ENCODE data around the gene TATDN2. TPM values are rescaled to one million over a fixed set of nuclear protein-coding genes. Genes with fewer than 3 reads are reported as not detected.

TATDN2 gene
- total RNA-seq, 5 donors from 2014 or later (not counting 1 experiment from before 2014, with no cell fraction given): 58.9 to 82.3 (median 79.9) TPM

DNA sequence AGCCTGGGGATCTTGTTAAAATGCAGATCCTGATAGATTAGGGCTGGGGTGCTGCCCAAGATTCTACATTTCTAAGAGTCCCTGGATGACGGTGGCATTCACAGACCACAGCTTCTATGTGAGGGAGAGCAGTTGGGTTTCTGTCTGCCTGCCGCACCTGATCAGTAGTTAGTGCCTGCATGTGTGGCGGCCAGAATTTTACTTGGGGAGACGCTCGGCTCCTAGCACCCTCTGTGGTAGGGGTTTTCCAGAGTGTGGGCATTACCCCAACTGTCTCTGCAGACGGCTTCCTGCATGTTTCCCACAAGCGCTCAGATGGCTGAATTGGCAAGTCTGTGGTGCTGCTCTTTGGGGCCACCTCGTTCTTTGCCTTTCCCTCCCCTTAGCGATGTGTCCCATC, 36.2 kb downstream of the TATDN2 start:
- DNase-seq: peak in 32 of 35 experiments; percentile 10 to 82 (median 41)
- Histone ChIP-seq H3K4me3 (ENCODE audit: control insufficient read depth in 1 of 2, extremely low read depth in 1 of 2, low read length in 1 of 2) (no peak overlapping the region), H3K9me3 (no peaks in the 10 kb centered on the region), H3K4me1 (ENCODE audit: control insufficient read depth in 1 of 2, extremely low read depth in 1 of 2, insufficient read depth in 2 of 2, low read length in 2 of 2) (peaks cover 3 to 18% of the 10 kb centered on the region in 2 experiments), H3K27ac (ENCODE audit: low read length) (no peak overlapping the region), H3K36me3 (ENCODE audit: control insufficient read depth in 2 of 2, extremely low read depth in 1 of 2, insufficient read depth in 1 of 2, low read length in 1 of 2) (peaks cover 16 to 57% of the 10 kb centered on the region in 2 donors), H3K27me3 (replicated peaks in 1 of 2; ENCODE audit: control insufficient read depth in 2 of 2, extremely low read depth in 1 of 2, insufficient read depth in 2 of 2, low read length in 1 of 2) (no peaks in the 10 kb centered on the region)
- ChIA-PET POLR2A (no interaction called here), CTCF (interaction anchor here in 1 of 2 donors (0.9 kb wide), 1 partner anchor 10 kb away, joined by 3 read pairs; no protein-coding TSS in a partner anchor)
- ATAC-seq (replicated peaks in 1 of 4): peak; percentile 19 to 95 (median 38)
- Mint-ChIP-seq H3K27ac (peak overlapping the region; percentile 77 to 80), H3K27me3 (no peaks in the 10 kb centered on the region), H3K4me3 (no peak overlapping the region), H3K36me3 (peaks cover 24% of the 10 kb centered on the region), H3K4me1 (peaks cover 22 to 36% (median 29%) of the 10 kb centered on the region in 3 donors), H3K9me3 (no peaks in the 10 kb centered on the region)
- WGBS (ENCODE audit: insufficient coverage): 11% methylated on average over 8 of the region's 9 CpGs

DNA sequence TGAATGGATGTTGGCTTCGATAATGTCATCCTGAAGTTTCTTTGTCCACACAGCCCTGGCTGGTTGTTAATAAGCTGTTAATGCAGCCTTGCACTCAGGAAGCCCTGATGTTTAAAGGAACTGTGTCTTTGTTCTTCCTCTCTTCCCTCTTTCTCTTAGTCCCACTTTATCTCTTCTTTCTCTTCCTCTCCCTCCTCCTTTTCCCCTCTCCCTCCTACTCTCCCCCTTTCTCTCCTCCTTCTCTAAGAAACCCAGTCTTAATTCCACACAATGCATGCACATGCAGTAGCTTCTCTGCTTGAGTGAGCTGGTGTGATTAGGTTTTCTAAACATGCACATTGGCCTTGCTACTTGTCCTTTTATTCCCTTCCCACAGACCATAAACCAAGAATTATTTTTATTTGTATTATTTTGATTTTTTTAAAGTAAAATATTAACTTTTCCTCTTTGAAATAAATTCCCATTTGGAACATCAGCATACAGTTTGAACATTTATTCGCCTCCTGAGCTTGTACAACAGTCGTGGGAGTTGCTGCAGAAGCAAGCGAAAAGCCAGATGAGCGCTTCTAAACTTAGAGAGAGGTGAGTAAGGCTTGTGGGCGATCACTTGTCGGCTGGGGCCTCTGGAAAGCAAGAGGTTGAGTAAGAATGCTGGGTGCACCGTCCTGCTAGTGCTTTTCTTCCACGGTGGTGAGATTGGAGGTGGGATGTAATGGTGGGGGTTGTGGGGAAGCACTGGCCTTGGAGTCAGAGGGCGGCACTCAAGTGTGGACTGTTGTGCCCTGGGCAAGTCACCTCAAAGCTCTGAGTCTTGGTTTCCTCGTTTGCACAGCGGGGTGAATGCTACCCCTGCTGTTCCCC, 37.2 kb downstream of the TATDN2 start:
- no peaks in the 10 kb centered on the region for H3K9me3 Mint-ChIP-seq
- H3K27ac Mint-ChIP-seq: peak overlapping the region; percentile 77 to 80
- POLR2A ChIA-PET: interaction anchor here (0.6 to 1.0 kb wide), 3 partner anchors 94 to 513 kb away, joined by 3 to 9 read pairs (median 3); no protein-coding TSS in a partner anchor
- H3K4me3 Mint-ChIP-seq: no peak overlapping the region
- CTCF ChIA-PET: interaction anchor here in 1 of 2 donors (0.9 to 2.4 kb wide), 5 partner anchors 11 to 352 kb away, joined by 3 to 16 read pairs (median 3); partner anchors contain the start of gene CRELD1
- H3K4me1 Mint-ChIP-seq: peaks cover 22 to 35% (median 25%) of the 10 kb centered on the region in 3 donors
- WGBS (ENCODE audit: insufficient coverage): 74% methylated on average over 8 of the region's 12 CpGs
- ATAC-seq (replicated peaks in 1 of 4) (no peak), DNase-seq (no peak)
- no peak overlapping the region for H3K4me3 ChIP-seq (ENCODE audit: control insufficient read depth in 1 of 2, extremely low read depth in 1 of 2, low read length in 1 of 2)
- no peaks in the 10 kb centered on the region for H3K9me3 ChIP-seq
- peaks cover 3 to 18% of the 10 kb centered on the region in 2 experiments for H3K4me1 ChIP-seq (ENCODE audit: control insufficient read depth in 1 of 2, extremely low read depth in 1 of 2, insufficient read depth in 2 of 2, low read length in 2 of 2)
- H3K36me3 ChIP-seq (ENCODE audit: control insufficient read depth in 2 of 2, extremely low read depth in 1 of 2, insufficient read depth in 1 of 2, low read length in 1 of 2): peaks cover 19 to 50% of the 10 kb centered on the region in 2 donors
- no peaks in the 10 kb centered on the region for H3K27me3 ChIP-seq (replicated peaks in 1 of 2; ENCODE audit: control insufficient read depth in 2 of 2, extremely low read depth in 1 of 2, insufficient read depth in 2 of 2, low read length in 1 of 2)
- H3K27ac ChIP-seq (ENCODE audit: low read length): no peak overlapping the region
- peaks cover 18% of the 10 kb centered on the region for H3K36me3 Mint-ChIP-seq
- H3K27me3 Mint-ChIP-seq: no peaks in the 10 kb centered on the region

DNA sequence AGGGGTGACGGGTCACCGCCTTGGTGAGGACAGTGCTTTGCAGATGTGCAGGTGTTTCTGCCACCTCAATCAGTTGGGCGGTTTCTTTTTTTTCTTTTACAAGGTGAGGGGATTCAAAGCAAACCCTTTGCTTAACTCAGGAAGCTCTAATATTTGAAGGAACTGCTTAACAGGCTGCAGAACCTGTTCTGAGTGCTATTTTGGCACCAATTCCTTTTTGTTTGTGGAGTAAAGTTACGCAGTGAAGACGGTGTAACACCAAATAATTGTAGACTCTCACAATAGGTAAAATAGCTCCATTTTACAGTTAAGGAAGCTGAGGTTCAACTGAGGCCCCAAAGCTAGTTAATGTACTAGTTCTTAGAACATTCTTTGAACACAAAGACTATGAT, 37.9 kb downstream of the TATDN2 start:
- no peak overlapping the region for H3K4me3 Mint-ChIP-seq
- Histone ChIP-seq H3K4me1 (ENCODE audit: control insufficient read depth in 1 of 2, extremely low read depth in 1 of 2, insufficient read depth in 2 of 2, low read length in 2 of 2) (peaks cover 3 to 18% of the 10 kb centered on the region in 2 experiments), H3K36me3 (ENCODE audit: control insufficient read depth in 2 of 2, extremely low read depth in 1 of 2, insufficient read depth in 1 of 2, low read length in 1 of 2) (peaks cover 19 to 46% of the 10 kb centered on the region in 2 donors), H3K9me3 (no peaks in the 10 kb centered on the region), H3K27me3 (replicated peaks in 1 of 2; ENCODE audit: control insufficient read depth in 2 of 2, extremely low read depth in 1 of 2, insufficient read depth in 2 of 2, low read length in 1 of 2) (no peaks in the 10 kb centered on the region), H3K4me3 (ENCODE audit: control insufficient read depth in 1 of 2, extremely low read depth in 1 of 2, low read length in 1 of 2) (no peak overlapping the region), H3K27ac (ENCODE audit: low read length) (no peak overlapping the region)
- no peak for ATAC-seq (replicated peaks in 1 of 4)
- no peak for DNase-seq
- ChIA-PET POLR2A (interaction anchor here (0.5 to 1.0 kb wide), 2 partner anchors 16 to 94 kb away, joined by 3 read pairs; no protein-coding TSS in a partner anchor), CTCF (interaction anchor here in 1 of 2 donors (0.6 to 2.4 kb wide), 5 partner anchors 24 to 353 kb away, joined by 3 to 16 read pairs (median 3); partner anchors contain the start of gene CRELD1)
- peaks cover 22 to 35% (median 25%) of the 10 kb centered on the region in 3 donors for H3K4me1 Mint-ChIP-seq
- 100% methylated on average over 2 of the region's 5 CpGs for WGBS (ENCODE audit: insufficient coverage)
- H3K27ac Mint-ChIP-seq: no peak overlapping the region
- H3K36me3 Mint-ChIP-seq: peaks cover 19% of the 10 kb centered on the region
- H3K27me3 Mint-ChIP-seq: no peaks in the 10 kb centered on the region
- no peaks in the 10 kb centered on the region for H3K9me3 Mint-ChIP-seq

DNA sequence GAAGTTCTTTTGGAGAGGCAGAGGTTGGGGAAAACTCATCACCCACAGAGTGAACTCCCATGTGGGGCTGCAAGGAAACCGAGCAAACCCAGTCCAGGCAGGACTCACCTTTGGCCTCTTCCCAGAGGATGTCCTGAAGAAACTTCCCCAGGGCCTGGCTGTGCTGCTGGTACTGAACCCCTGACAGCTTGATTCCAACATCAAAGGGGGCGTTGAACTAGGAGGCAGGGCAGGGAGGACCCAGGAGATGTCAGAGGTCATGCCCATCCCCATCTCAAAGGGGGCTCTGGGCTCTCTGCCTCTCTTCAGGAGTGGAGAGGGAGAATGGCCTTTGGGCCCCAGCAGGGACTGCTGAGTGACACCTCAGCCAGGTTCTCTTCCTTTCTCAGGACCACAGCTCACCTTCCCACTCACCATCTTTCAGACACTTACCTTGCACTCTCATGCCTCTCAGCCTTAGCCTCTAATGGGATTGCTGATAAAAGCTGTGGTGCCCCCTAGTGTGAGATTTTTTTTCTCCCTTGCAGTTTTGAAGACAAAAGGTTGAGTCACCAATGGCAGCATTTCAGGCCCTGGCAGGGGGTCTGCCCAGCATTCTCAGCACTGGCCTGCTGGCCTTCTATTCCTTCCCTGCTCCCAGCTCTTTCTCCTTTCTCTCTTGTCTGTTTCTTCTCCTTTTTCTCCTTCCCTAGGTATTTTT, 38.5 kb downstream of the TATDN2 start:
- peaks cover 22 to 36% (median 25%) of the 10 kb centered on the region in 3 donors for H3K4me1 Mint-ChIP-seq
- no peak overlapping the region for H3K27ac ChIP-seq (ENCODE audit: low read length)
- peaks cover 23% of the 10 kb centered on the region for H3K36me3 Mint-ChIP-seq
- H3K4me3 Mint-ChIP-seq: no peak overlapping the region
- H3K27me3 ChIP-seq (replicated peaks in 1 of 2; ENCODE audit: control insufficient read depth in 2 of 2, extremely low read depth in 1 of 2, insufficient read depth in 2 of 2, low read length in 1 of 2): no peaks in the 10 kb centered on the region
- 100% methylated on average over 1 of the region's 2 CpGs for WGBS (ENCODE audit: insufficient coverage)
- H3K4me1 ChIP-seq (ENCODE audit: control insufficient read depth in 1 of 2, extremely low read depth in 1 of 2, insufficient read depth in 2 of 2, low read length in 2 of 2): peaks cover 3 to 18% of the 10 kb centered on the region in 2 experiments
- peaks cover 19 to 46% of the 10 kb centered on the region in 2 donors for H3K36me3 ChIP-seq (ENCODE audit: control insufficient read depth in 2 of 2, extremely low read depth in 1 of 2, insufficient read depth in 1 of 2, low read length in 1 of 2)
- no peak overlapping the region for H3K4me3 ChIP-seq (ENCODE audit: control insufficient read depth in 1 of 2, extremely low read depth in 1 of 2, low read length in 1 of 2)
- DNase-seq (peak in 19 of 35 experiments; percentile 7 to 67 (median 28)), ATAC-seq (replicated peaks in 1 of 4) (peak in 1 of 4 experiments; percentile 52)
- no peaks in the 10 kb centered on the region for H3K27me3 Mint-ChIP-seq
- no peaks in the 10 kb centered on the region for H3K9me3 Mint-ChIP-seq
- POLR2A ChIA-PET: interaction anchor here (0.5 to 1.0 kb wide), 2 partner anchors 15 to 95 kb away, joined by 3 read pairs; no protein-coding TSS in a partner anchor
- H3K27ac Mint-ChIP-seq: peak overlapping the region in 1 of 2 donors; percentile 65
- H3K9me3 ChIP-seq: no peaks in the 10 kb centered on the region
- CTCF ChIA-PET: interaction anchor here in 1 of 2 donors (0.5 to 2.4 kb wide), 9 partner anchors 13 to 580 kb away, joined by 3 to 16 read pairs (median 3); partner anchors contain the start of gene CRELD1

DNA sequence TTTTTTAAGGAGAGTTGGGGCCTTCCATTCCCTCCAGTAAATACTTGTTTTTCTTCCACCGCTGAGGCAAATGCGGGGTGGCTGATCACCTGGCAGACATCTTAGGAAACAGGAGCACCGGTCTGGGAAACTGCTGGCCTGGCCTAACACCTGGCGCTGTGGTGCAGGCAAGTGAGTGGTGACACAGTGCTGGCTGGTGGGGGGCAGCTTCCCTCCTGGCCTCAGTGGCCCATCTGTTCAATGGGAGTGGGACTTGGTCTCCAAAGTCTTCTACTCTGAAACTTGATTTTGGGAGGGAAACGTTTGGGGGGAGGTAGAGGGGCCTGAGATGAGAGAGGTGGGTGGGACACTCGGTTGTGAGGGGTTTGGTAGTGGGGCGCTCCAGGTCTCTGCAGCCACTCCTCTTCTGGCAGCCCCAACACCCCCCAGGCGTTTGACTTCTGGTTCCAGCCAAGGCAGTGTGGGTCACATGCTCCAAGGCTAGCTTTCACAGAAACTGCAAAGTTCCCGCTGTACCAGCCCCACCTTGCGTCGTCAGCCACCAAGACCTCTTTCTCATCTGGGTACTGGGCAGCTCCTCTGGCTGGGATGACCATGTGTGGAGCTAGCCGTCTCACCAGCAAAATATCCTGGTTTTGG, 39.8 kb downstream of the TATDN2 start:
- Mint-ChIP-seq H3K4me3 (no peak overlapping the region), H3K27ac (no peak overlapping the region), H3K9me3 (no peaks in the 10 kb centered on the region), H3K36me3 (peaks cover 19% of the 10 kb centered on the region), H3K4me1 (peaks cover 31 to 39% (median 35%) of the 10 kb centered on the region in 3 donors), H3K27me3 (no peaks in the 10 kb centered on the region)
- DNase-seq (no peak), ATAC-seq (replicated peaks in 1 of 4) (no peak)
- Histone ChIP-seq H3K27ac (ENCODE audit: low read length) (no peak overlapping the region), H3K4me1 (ENCODE audit: control insufficient read depth in 1 of 2, extremely low read depth in 1 of 2, insufficient read depth in 2 of 2, low read length in 2 of 2) (peaks cover 3 to 26% of the 10 kb centered on the region in 2 experiments), H3K4me3 (ENCODE audit: control insufficient read depth in 1 of 2, extremely low read depth in 1 of 2, low read length in 1 of 2) (no peak overlapping the region), H3K36me3 (ENCODE audit: control insufficient read depth in 2 of 2, extremely low read depth in 1 of 2, insufficient read depth in 1 of 2, low read length in 1 of 2) (peaks cover 19 to 44% of the 10 kb centered on the region in 2 donors), H3K9me3 (no peaks in the 10 kb centered on the region), H3K27me3 (replicated peaks in 1 of 2; ENCODE audit: control insufficient read depth in 2 of 2, extremely low read depth in 1 of 2, insufficient read depth in 2 of 2, low read length in 1 of 2) (no peaks in the 10 kb centered on the region)
- POLR2A ChIA-PET: no interaction called here
- WGBS (ENCODE audit: insufficient coverage): 97% methylated on average over 9 of the region's 12 CpGs
- CTCF ChIA-PET: interaction anchor here in 1 of 2 donors (0.6 to 2.4 kb wide), 5 partner anchors 27 to 553 kb away, joined by 3 to 16 read pairs (median 4); partner anchors contain the start of gene CRELD1

Measured in T-cell (primary cell).